PFSK-1 (cell line): Measurements from ENCODE around the gene PCBD1.

Experiments used
- FOXP2 ChIP-seq: optimal IDR thresholded peaks from 2 replicates; pipeline ENCODE3; 2011; ENCODE audit warnings: borderline replicate concordance, control low read depth, inconsistent platforms; ENCODE audit not compliant: insufficient read depth; ENCODE audit errors: extremely low read length, extremely low read depth
- POLR2AphosphoS5 ChIP-seq: IDR thresholded peaks from 2 replicates; pipeline ENCODE4 v1.6.1; 2012; ENCODE audit warnings: low read depth, mild to moderate bottlenecking, control low read depth, low read length, moderate library complexity
- SIN3A ChIP-seq: IDR thresholded peaks from 2 replicates; pipeline ENCODE4 v1.6.1; 2012; ENCODE audit warnings: mild to moderate bottlenecking, low read length, moderate library complexity, borderline replicate concordance; ENCODE audit not compliant: insufficient read depth
- TAF1 ChIP-seq: IDR thresholded peaks from 2 replicates; pipeline ENCODE4 v1.6.1; 2012; ENCODE audit warnings: low read length, control low read depth, borderline replicate concordance; ENCODE audit not compliant: insufficient read depth
- TF ChIP-seq, protein P1 (sequence below), 2 experiments: IDR thresholded peaks; 2 replicates each; pipeline versions ENCODE4 v1.6.1 to v1.8.0; 2011 to 2012; ENCODE audit warnings: low read depth in 2 of 2, low read length in 2 of 2, control low read depth in 1 of 2, inconsistent platforms in 1 of 2, mild to moderate bottlenecking in 1 of 2, moderate library complexity in 1 of 2; ENCODE audit not compliant: insufficient read depth in 1 of 2

Gene PCBD1

GRCh38 chr10:70908406-70909296 lies 20.3 kb upstream of the PCBD1 start:
- TF ChIP-seq, protein P1, sequence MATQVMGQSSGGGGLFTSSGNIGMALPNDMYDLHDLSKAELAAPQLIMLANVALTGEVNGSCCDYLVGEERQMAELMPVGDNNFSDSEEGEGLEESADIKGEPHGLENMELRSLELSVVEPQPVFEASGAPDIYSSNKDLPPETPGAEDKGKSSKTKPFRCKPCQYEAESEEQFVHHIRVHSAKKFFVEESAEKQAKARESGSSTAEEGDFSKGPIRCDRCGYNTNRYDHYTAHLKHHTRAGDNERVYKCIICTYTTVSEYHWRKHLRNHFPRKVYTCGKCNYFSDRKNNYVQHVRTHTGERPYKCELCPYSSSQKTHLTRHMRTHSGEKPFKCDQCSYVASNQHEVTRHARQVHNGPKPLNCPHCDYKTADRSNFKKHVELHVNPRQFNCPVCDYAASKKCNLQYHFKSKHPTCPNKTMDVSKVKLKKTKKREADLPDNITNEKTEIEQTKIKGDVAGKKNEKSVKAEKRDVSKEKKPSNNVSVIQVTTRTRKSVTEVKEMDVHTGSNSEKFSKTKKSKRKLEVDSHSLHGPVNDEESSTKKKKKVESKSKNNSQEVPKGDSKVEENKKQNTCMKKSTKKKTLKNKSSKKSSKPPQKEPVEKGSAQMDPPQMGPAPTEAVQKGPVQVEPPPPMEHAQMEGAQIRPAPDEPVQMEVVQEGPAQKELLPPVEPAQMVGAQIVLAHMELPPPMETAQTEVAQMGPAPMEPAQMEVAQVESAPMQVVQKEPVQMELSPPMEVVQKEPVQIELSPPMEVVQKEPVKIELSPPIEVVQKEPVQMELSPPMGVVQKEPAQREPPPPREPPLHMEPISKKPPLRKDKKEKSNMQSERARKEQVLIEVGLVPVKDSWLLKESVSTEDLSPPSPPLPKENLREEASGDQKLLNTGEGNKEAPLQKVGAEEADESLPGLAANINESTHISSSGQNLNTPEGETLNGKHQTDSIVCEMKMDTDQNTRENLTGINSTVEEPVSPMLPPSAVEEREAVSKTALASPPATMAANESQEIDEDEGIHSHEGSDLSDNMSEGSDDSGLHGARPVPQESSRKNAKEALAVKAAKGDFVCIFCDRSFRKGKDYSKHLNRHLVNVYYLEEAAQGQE (IDR thresholded peaks at IDR 0.05; ENCODE audit: insufficient read depth in 1 of 2, low read depth in 2 of 2, low read length in 2 of 2), result no peak
- TF ChIP-seq SIN3A (no peak), POLR2AphosphoS5 (no peak), TAF1 (no peak), FOXP2 (no peak)

DNA sequence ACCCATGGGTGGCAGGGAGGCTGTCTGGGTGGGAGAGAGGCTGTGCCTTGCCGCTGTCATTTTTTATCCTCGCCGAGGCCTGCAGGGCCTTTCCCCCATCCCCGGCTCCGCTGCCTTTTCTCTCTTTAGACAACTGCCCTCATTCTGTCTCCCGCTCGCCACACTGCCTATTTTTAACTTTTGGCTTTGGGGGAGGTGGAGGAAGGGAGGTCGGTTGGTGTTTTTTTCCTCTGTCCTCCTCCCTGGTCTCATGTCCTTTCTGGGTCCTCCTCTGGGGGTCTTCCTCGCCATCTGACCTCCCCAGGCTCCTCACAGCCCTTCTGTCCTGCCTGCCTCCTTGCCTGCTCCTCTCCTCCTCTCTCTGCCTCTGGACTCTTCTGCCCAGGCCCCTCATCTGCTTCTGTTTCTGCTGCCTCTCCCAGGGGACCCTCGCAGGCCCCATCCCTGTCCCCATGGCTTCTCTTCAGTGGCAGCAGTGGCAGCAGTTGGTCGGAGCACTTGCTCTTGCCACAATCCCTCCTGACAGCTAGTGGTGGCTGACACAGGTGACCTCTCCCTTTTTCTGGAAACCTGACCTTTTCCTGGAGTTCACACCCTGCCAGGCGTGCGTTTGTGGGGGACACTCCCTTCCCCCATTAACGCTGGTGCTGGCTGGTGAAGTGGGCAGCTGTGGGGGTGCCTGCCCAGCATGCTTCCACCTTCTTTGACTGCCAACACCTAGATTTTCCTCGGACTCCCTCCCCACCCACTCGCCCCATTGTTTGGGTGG lies 19.5 kb upstream of the PCBD1 start:
- TF ChIP-seq FOXP2, result no peak
- TF ChIP-seq, protein P1 (IDR thresholded peaks at IDR 0.05; ENCODE audit: insufficient read depth in 1 of 2, low read depth in 2 of 2, low read length in 2 of 2), result no peak
- no peak for TF ChIP-seq TAF1
- no peak for TF ChIP-seq POLR2AphosphoS5
- no peak for TF ChIP-seq SIN3A

- TF ChIP-seq SIN3A, result no peak
These were observed 18.7 kb upstream of the PCBD1 start for GRCh38 chr10:70906953-70907636.

GRCh38 chr10:70906031-70906783 lies 17.8 kb upstream of the PCBD1 start:
- TF ChIP-seq TAF1, result no peak
- TF ChIP-seq, protein P1 (IDR thresholded peaks at IDR 0.05; ENCODE audit: insufficient read depth in 1 of 2, low read depth in 2 of 2, low read length in 2 of 2), result no peak
- TF ChIP-seq SIN3A, result no peak
- no peak for TF ChIP-seq POLR2AphosphoS5
- TF ChIP-seq FOXP2, result no peak
